GM23338 (cell line): ENCODE results near the gene IQGAP2. TPM values are rescaled to one million over a fixed set of nuclear protein-coding genes. Genes with fewer than 3 reads are reported as not detected.

Experiments
- ATAC-seq: fragments of 200-7000 bp; cut with Tn5 transposase; 3 replicates; pipeline ENCODE4 v1.9.1; 2020
- DNase-seq: peaks from one replicate; pipeline ENCODE4 v3.0.0-alpha.2; 2015; ENCODE audit warnings: low spot score
- H2AFZ ChIP-seq: fragments of 200-600 bp; sonication (generic); 2 replicates; pipeline ENCODE4 v1.8.0; 2016; ENCODE audit warnings: antibody characterized with exemption, mild to moderate bottlenecking, moderate library complexity
- H3F3A ChIP-seq: fragments of 200-600 bp; sonication (generic); replicated peaks from 2 replicates; pipeline ENCODE4 v1.8.0; 2017; ENCODE audit warnings: antibody characterized with exemption, mixed run types, low read depth
- H3K27ac ChIP-seq: fragments of 200-600 bp; sonication (generic); 2 replicates; pipeline ENCODE4 v1.6.1; 2016; ENCODE audit warnings: low read depth
- H3K27me3 ChIP-seq: fragments of 200-600 bp; sonication (generic); 2 replicates; pipeline ENCODE4 v1.8.0; 2016; ENCODE audit warnings: mild to moderate bottlenecking, mixed run types, moderate library complexity; ENCODE audit not compliant: insufficient read depth
- H3K36me3 ChIP-seq: fragments of 200-600 bp; sonication (generic); 2 replicates; pipeline ENCODE4 v1.8.0; 2016; ENCODE audit warnings: mild to moderate bottlenecking; ENCODE audit not compliant: insufficient read depth
- H3K4me1 ChIP-seq: fragments of 200-600 bp; sonication (generic); 2 replicates; pipeline ENCODE4 v1.8.0; 2016; ENCODE audit warnings: mild to moderate bottlenecking, moderate library complexity; ENCODE audit not compliant: insufficient read depth
- H3K4me2 ChIP-seq: fragments of 200-600 bp; sonication (generic); 2 replicates; pipeline ENCODE4 v1.7.1; 2017; ENCODE audit warnings: mixed run types
- H3K4me3 ChIP-seq: fragments of 200-600 bp; sonication (generic); 2 replicates; pipeline ENCODE4 v1.6.1; 2016; ENCODE audit warnings: mixed run types
- H3K79me2 ChIP-seq: fragments of 200-600 bp; sonication (generic); replicated peaks from 2 replicates; pipeline ENCODE4 v1.8.0; 2017; ENCODE audit warnings: mild to moderate bottlenecking; ENCODE audit not compliant: insufficient read depth
- H3K9me2 ChIP-seq: fragments of 200-600 bp; sonication (generic); 2 replicates; pipeline ENCODE4 v1.8.0; 2017; ENCODE audit not compliant: insufficient read depth
- H4K20me1 ChIP-seq: fragments of 200-600 bp; sonication (generic); replicated peaks from 2 replicates; pipeline ENCODE4 v1.8.0; 2017; ENCODE audit warnings: mild to moderate bottlenecking; ENCODE audit not compliant: insufficient read depth
- H3K27ac Mint-ChIP-seq: 2 replicates; pipeline ENCODE4 v1.8.0; 2020; ENCODE audit warnings: inconsistent platforms, mild to moderate bottlenecking, moderate library complexity, mixed read lengths
- H3K27me3 Mint-ChIP-seq: 3 replicates; pipeline ENCODE4 v1.8.0; 2022; ENCODE audit warnings: low read depth, mild to moderate bottlenecking, moderate library complexity, mixed read lengths, inconsistent platforms; ENCODE audit not compliant: insufficient read depth, poor library complexity
- H3K36me3 Mint-ChIP-seq: 3 replicates; pipeline ENCODE4 v1.8.0; 2021; ENCODE audit warnings: low read depth, mild to moderate bottlenecking, inconsistent platforms, moderate library complexity, mixed read lengths
- H3K4me1 Mint-ChIP-seq: 3 replicates; pipeline ENCODE4 v1.8.0; 2020; ENCODE audit warnings: mild to moderate bottlenecking, inconsistent platforms, mixed read lengths
- H3K4me3 Mint-ChIP-seq: 3 replicates; pipeline ENCODE4 v1.8.0; 2021; ENCODE audit warnings: moderate library complexity, mild to moderate bottlenecking, inconsistent platforms, mixed read lengths
- H3K9me3 Mint-ChIP-seq: 3 replicates; pipeline ENCODE4 v1.8.0; 2020; ENCODE audit warnings: moderate library complexity, mild to moderate bottlenecking, inconsistent platforms, mixed read lengths
- CREB1 ChIP-seq: fragments of 250-450 bp; sonication (Bioruptor Pico); IDR thresholded peaks from 2 replicates; pipeline ENCODE4 v1.5.0; 2020; ENCODE audit warnings: low read depth, mild to moderate bottlenecking, moderate library complexity
- EZH2 ChIP-seq: fragments of 200-600 bp; sonication (generic); IDR thresholded peaks from one replicate; pipeline ENCODE4 v1.8.0; 2017; ENCODE audit warnings: antibody characterized with exemption, mild to moderate bottlenecking, low read depth; ENCODE audit not compliant: unreplicated experiment
- EZH2phosphoT487 ChIP-seq: fragments of 200-600 bp; sonication (generic); IDR thresholded peaks from one replicate; pipeline ENCODE4 v1.8.1; 2018; ENCODE audit warnings: antibody characterized with exemption; ENCODE audit not compliant: unreplicated experiment
- POLR2AphosphoS5 ChIP-seq: IDR thresholded peaks from 2 replicates; pipeline ENCODE4 v1.6.1; 2016; ENCODE audit warnings: antibody characterized with exemption, low read depth
- STAT1 ChIP-seq: IDR thresholded peaks from one replicate; pipeline ENCODE4 v1.6.1; 2016; ENCODE audit warnings: antibody characterized with exemption; ENCODE audit not compliant: unreplicated experiment
- ZNF114 ChIP-seq: fragments of 250-450 bp; sonication (Bioruptor Pico); IDR thresholded peaks from 2 replicates; pipeline ENCODE4 v1.5.0; 2020; ENCODE audit warnings: mild to moderate bottlenecking, moderate library complexity
- ZNF331 ChIP-seq: fragments of 250-450 bp; sonication (Bioruptor Pico); IDR thresholded peaks from 2 replicates; pipeline ENCODE4 v1.5.0; 2020; ENCODE audit warnings: low read depth, mild to moderate bottlenecking, moderate library complexity
- polyA plus RNA-seq: library from polyadenylated mRNA; unstranded; fragments of >200 nt; fragmentation: Nextera tagmentation; extraction: Ambion mirVana; gene quantifications from 2 replicates; pipeline ENCODE4 v1.2.1, GENCODE V29; 2016
- total RNA-seq: library from RNA; depleted of rRNA; stranded (reverse); fragments of >200 nt; shearing (Covaris generic); gene quantifications from 2 replicates; pipeline ENCODE4 v1.2.3, GENCODE V29; 2014
- TF ChIP-seq, protein P1 (sequence below): IDR thresholded peaks from 2 replicates; pipeline ENCODE4 v1.6.1; 2016; ENCODE audit warnings: antibody characterized with exemption
- TF ChIP-seq, protein P2 (sequence below): IDR thresholded peaks from one replicate; pipeline ENCODE4 v1.6.1; 2018; ENCODE audit warnings: antibody characterized with exemption; ENCODE audit not compliant: unreplicated experiment
- TF ChIP-seq, protein P3 (sequence below): fragments of 250-450 bp; sonication (Bioruptor Pico); IDR thresholded peaks from 2 replicates; pipeline ENCODE4 v1.5.0; 2020; ENCODE audit warnings: mild to moderate bottlenecking, moderate library complexity
- TF ChIP-seq, protein P4 (sequence below), 2 experiments: fragments of 200-600 bp in 1 of 2; sonication (generic) in 1 of 2; conservative IDR thresholded peaks; 2 replicates each; pipeline versions ENCODE4 v1.5.1 to v1.6.1; 2016 to 2017; ENCODE audit warnings: antibody characterized with exemption in 2 of 2, low read depth in 2 of 2, mild to moderate bottlenecking in 2 of 2, moderate library complexity in 1 of 2

IQGAP2 gene
- total and polyA plus RNA-seq, 2 experiments from 2014 or later = 60.0 to 86.5 TPM

DNA sequence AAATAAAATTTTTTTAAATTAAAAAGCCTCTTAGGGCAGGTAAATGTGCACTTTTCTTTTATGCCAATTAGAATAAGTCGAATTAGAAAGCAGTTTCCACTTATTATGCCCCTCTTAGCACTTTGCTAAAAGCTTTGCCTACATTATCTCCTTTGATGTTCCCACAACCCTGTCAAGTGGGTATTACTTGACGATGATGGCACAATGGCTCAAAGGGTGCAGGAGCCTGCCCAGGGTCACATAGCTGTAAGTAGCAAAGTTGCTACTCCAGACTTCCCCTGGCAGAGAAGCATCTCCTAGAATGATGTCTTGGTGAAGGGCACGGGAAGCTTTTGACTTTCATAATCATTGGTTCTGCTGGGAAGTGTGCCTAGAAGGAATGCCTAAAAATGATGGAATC, 18.4 kb upstream of the IQGAP2 start (continued):
- TF ChIP-seq ZNF114 (CRISPR knock-in tag) (no peak), STAT1 (no peak), EZH2 (no peak), EZH2phosphoT487 (no peak), ZNF331 (CRISPR knock-in tag) (no peak)
- TF ChIP-seq, protein P1, sequence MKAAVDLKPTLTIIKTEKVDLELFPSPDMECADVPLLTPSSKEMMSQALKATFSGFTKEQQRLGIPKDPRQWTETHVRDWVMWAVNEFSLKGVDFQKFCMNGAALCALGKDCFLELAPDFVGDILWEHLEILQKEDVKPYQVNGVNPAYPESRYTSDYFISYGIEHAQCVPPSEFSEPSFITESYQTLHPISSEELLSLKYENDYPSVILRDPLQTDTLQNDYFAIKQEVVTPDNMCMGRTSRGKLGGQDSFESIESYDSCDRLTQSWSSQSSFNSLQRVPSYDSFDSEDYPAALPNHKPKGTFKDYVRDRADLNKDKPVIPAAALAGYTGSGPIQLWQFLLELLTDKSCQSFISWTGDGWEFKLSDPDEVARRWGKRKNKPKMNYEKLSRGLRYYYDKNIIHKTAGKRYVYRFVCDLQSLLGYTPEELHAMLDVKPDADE = no peak

DNA sequence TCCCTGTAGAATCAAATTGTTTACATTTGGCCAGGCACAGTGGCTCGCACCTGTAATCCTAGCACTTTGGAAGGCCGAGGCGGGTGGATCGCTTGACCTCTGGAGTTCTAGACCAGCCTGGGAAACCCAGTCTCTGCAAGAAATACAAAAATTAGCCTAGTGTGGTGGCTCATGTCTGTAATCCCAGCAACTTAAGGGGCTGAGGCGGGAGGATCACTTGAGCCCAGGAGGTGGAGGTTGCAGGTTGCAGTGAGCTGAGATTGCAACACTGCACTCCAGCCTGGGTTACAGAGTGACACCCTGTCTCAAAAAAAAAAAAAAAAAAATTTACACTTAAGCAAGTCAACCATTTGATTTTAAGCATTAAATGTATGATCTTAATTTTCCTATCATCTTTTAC, 17.5 kb upstream of the IQGAP2 start:
- Histone ChIP-seq H3K4me1 (peaks cover 9% of the 10 kb centered on the region), H3K27ac (no peak overlapping the region), H3K4me3 (no peak overlapping the region), H3K79me2 (no peaks in the 10 kb centered on the region), H2AFZ (no peak overlapping the region), H4K20me1 (no peaks in the 10 kb centered on the region), H3K9me2 (no peaks in the 10 kb centered on the region), H3K36me3 (no peaks in the 10 kb centered on the region; the same call in 1 of the 2 replicates), H3K27me3 (no peaks in the 10 kb centered on the region), H3F3A (no peaks in the 10 kb centered on the region), H3K4me2 (no peak overlapping the region)
- Mint-ChIP-seq H3K27me3 (no peaks in the 10 kb centered on the region), H3K4me3 (no peak overlapping the region), H3K27ac (no peak overlapping the region), H3K36me3 (no peaks in the 10 kb centered on the region; the same call in 2 of the 3 replicates), H3K9me3 (no peaks in the 10 kb centered on the region; the same call in 2 of the 3 replicates), H3K4me1 (peaks cover 22% of the 10 kb centered on the region)
- no peak for DNase-seq
- no peak for ATAC-seq
- TF ChIP-seq, protein P2, sequence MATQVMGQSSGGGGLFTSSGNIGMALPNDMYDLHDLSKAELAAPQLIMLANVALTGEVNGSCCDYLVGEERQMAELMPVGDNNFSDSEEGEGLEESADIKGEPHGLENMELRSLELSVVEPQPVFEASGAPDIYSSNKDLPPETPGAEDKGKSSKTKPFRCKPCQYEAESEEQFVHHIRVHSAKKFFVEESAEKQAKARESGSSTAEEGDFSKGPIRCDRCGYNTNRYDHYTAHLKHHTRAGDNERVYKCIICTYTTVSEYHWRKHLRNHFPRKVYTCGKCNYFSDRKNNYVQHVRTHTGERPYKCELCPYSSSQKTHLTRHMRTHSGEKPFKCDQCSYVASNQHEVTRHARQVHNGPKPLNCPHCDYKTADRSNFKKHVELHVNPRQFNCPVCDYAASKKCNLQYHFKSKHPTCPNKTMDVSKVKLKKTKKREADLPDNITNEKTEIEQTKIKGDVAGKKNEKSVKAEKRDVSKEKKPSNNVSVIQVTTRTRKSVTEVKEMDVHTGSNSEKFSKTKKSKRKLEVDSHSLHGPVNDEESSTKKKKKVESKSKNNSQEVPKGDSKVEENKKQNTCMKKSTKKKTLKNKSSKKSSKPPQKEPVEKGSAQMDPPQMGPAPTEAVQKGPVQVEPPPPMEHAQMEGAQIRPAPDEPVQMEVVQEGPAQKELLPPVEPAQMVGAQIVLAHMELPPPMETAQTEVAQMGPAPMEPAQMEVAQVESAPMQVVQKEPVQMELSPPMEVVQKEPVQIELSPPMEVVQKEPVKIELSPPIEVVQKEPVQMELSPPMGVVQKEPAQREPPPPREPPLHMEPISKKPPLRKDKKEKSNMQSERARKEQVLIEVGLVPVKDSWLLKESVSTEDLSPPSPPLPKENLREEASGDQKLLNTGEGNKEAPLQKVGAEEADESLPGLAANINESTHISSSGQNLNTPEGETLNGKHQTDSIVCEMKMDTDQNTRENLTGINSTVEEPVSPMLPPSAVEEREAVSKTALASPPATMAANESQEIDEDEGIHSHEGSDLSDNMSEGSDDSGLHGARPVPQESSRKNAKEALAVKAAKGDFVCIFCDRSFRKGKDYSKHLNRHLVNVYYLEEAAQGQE = no peak
- TF ChIP-seq CREB1 (CRISPR knock-in tag) (no peak), EZH2 (no peak), POLR2AphosphoS5 (no peak), ZNF114 (CRISPR knock-in tag) (no peak)
- TF ChIP-seq, protein P3, sequence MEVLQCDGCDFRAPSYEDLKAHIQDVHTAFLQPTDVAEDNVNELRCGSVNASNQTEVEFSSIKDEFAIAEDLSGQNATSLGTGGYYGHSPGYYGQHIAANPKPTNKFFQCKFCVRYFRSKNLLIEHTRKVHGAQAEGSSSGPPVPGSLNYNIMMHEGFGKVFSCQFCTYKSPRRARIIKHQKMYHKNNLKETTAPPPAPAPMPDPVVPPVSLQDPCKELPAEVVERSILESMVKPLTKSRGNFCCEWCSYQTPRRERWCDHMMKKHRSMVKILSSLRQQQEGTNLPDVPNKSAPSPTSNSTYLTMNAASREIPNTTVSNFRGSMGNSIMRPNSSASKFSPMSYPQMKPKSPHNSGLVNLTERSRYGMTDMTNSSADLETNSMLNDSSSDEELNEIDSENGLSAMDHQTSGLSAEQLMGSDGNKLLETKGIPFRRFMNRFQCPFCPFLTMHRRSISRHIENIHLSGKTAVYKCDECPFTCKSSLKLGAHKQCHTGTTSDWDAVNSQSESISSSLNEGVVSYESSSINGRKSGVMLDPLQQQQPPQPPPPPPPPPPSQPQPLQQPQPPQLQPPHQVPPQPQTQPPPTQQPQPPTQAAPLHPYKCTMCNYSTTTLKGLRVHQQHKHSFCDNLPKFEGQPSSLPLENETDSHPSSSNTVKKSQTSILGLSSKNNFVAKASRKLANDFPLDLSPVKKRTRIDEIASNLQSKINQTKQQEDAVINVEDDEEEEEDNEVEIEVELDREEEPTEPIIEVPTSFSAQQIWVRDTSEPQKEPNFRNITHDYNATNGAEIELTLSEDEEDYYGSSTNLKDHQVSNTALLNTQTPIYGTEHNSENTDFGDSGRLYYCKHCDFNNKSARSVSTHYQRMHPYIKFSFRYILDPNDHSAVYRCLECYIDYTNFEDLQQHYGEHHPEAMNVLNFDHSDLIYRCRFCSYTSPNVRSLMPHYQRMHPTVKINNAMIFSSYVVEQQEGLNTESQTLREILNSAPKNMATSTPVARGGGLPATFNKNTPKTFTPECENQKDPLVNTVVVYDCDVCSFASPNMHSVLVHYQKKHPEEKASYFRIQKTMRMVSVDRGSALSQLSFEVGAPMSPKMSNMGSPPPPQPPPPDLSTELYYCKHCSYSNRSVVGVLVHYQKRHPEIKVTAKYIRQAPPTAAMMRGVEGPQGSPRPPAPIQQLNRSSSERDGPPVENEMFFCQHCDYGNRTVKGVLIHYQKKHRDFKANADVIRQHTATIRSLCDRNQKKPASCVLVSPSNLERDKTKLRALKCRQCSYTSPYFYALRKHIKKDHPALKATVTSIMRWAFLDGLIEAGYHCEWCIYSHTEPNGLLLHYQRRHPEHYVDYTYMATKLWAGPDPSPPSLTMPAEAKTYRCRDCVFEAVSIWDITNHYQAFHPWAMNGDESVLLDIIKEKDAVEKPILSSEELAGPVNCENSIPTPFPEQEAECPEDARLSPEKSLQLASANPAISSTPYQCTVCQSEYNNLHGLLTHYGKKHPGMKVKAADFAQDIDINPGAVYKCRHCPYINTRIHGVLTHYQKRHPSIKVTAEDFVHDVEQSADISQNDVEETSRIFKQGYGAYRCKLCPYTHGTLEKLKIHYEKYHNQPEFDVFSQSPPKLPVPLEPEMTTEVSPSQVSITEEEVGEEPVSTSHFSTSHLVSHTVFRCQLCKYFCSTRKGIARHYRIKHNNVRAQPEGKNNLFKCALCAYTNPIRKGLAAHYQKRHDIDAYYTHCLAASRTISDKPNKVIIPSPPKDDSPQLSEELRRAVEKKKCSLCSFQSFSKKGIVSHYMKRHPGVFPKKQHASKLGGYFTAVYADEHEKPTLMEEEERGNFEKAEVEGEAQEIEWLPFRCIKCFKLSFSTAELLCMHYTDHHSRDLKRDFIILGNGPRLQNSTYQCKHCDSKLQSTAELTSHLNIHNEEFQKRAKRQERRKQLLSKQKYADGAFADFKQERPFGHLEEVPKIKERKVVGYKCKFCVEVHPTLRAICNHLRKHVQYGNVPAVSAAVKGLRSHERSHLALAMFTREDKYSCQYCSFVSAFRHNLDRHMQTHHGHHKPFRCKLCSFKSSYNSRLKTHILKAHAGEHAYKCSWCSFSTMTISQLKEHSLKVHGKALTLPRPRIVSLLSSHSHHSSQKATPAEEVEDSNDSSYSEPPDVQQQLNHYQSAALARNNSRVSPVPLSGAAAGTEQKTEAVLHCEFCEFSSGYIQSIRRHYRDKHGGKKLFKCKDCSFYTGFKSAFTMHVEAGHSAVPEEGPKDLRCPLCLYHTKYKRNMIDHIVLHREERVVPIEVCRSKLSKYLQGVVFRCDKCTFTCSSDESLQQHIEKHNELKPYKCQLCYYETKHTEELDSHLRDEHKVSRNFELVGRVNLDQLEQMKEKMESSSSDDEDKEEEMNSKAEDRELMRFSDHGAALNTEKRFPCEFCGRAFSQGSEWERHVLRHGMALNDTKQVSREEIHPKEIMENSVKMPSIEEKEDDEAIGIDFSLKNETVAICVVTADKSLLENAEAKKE (CRISPR knock-in tag) = no peak
- TF ChIP-seq, protein P4, sequence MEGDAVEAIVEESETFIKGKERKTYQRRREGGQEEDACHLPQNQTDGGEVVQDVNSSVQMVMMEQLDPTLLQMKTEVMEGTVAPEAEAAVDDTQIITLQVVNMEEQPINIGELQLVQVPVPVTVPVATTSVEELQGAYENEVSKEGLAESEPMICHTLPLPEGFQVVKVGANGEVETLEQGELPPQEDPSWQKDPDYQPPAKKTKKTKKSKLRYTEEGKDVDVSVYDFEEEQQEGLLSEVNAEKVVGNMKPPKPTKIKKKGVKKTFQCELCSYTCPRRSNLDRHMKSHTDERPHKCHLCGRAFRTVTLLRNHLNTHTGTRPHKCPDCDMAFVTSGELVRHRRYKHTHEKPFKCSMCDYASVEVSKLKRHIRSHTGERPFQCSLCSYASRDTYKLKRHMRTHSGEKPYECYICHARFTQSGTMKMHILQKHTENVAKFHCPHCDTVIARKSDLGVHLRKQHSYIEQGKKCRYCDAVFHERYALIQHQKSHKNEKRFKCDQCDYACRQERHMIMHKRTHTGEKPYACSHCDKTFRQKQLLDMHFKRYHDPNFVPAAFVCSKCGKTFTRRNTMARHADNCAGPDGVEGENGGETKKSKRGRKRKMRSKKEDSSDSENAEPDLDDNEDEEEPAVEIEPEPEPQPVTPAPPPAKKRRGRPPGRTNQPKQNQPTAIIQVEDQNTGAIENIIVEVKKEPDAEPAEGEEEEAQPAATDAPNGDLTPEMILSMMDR (conservative IDR thresholded peaks at IDR 0.05; ENCODE audit: low read depth in 2 of 2) = no peak
- TF ChIP-seq, protein P1 = no peak
